ENCODE data around the gene MORN1. TPM values are rescaled to one million over a fixed set of nuclear protein-coding genes. Genes with fewer than 3 reads are reported as not detected.

Gene MORN1
- total RNA-seq, 1 experiment from 2014 or later, result 17.8 TPM

DNA sequence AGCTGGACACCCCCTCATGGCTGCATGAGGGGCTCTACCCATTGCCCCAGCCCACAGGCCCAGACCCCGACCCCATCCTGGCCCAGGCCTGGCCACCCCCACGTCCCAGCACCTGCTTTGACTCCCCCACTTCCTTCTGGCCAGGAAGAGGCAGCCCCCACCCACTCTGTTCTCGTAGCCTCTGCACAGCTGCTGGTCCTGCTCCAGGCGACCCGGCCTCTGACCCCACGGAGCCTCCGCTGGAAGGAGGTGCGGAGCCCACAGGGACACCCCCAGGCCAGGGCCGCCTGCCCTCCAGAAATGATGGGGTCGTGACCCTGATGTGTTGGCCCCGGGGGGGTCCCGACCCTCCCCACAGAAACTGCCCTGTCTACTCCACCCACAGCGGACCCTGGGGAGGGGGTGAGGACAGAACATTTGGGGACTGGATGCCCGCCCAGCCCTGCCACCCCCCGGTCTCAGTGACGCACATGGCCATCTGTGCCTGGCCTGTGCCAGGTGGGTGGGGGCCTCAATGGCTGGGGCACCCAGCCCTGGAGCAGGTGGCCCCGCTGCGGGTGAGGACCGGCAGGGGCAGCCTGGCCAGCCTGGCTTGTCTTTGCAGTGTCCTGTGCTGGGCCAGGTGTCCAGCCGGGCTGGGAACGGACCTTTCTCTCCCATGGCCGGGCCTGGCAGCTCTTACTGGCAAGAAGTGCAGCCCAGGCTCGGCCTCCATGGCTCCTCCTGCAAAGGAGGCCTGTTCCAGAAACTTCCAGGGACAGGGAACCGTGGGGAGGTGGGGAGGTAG is 78.6 kb downstream of the MORN1 start:
- DNase-seq (ENCODE audit: low read depth, low spot score), result no peak
- in situ Hi-C loops (cut with HindIII; ENCODE audit: low pct_unique_long_range_greater_than_20kb, low sequenced_read_pairs), result no loop called here

DNA sequence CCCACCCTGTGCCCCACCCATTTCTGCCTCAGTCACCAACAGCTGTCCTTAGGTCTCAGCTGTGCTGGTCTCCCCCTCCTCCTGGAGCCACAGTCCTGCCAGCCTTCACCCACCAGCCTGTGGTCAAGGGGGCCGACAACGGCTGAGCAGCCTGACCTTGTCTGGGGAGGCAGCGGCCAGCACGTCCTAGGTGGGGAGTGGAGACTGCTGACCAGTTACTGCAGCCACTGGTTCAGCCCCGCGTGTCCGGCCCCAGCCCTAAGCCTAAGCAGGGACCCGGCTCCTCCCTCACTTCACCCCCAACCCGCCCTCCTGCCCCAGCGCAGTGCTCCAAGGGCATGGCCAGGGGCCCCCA is 79.2 kb downstream of the MORN1 start:
- in situ Hi-C loops (cut with HindIII; ENCODE audit: low pct_unique_long_range_greater_than_20kb, low sequenced_read_pairs), result no loop called here
- DNase-seq (ENCODE audit: low read depth, low spot score), result no peak

DNA sequence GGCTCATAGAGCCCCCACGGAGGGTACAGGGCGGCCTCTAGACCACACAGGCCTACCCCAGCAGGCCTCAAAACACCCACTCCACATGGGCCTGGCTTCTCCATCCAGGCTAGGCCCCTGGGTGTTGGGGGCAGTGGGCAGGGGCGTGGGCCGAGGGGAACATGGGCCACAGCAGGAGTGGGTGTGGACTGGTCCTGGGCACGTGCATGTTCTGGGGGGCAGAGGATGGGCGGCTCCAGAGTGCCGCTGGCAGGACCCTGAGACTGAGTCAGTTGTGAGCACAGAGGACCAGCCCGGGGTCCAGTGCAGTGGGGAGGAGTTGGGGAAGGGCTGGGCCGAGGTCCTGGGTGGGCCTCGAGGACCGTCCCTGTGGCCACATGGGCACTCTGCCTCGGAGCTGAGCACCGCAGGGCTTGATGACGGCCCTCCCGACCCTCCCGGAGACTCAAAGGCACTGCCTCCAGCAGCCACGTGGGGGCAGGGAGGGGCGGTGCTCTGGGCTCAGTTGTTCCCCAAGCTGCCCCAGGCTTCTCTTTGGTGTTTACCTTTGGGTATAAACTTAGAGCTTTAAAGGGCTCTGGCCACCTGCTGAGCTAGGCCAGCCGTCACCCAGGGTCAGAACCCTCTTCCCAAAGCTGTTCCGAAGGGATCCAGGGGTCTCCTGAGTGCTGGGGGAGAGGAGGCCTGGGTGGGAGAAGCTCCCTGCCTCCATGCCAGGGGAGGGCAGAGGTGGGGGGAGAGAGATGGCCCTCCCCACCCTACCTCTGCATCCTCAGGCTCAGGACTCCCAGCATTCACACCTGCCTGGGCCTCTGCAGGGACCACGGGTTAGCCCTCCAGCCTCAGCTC is 79.9 kb downstream of the MORN1 start:
- in situ Hi-C loops (cut with HindIII; ENCODE audit: low pct_unique_long_range_greater_than_20kb, low sequenced_read_pairs), result no loop called here
- DNase-seq (ENCODE audit: low read depth, low spot score), result peak; percentile 34

DNA sequence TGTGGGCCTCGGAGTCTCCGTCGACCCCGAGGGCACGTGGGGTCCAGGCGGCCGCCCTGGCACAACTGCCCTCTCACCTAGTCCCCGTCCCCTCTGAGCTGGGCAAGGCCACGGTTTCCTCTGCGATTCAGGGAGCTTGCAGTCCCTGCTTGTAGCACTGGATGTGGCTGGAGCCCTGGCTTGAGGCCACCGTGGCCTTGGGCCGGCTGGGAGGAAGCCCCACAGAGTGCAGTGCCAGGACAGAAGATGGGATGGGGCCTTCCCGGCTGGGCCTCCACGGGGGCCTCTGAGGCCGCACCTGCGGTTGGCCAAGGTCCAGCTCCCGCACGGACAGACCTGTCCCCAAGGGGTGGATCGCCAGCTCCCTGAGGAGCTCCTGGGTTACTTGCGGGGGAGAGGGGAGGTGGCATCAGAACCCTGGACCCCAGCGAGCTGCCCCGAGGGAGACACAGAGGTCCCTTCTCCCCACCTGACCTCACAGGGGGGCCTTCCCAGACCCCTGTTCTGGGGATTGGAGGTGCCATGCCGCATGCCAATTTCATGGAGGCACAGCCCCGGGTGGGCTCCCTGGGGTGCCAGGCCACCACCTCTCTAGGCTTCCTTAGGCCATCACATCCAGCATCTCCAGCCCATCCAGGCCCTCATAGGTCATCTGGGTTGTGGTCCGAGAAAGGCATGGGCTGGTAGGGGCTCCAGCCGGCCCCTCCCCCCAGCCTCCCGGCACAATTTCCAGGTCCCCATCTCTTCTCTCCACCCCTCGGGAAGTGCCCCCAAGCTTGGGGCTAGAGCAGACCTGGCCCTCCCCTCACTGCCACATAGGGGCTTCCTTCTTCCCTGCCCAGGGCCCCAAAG is 80.8 kb downstream of the MORN1 start:
- DNase-seq (ENCODE audit: low read depth, low spot score), result no peak
- in situ Hi-C loops (cut with HindIII; ENCODE audit: low pct_unique_long_range_greater_than_20kb, low sequenced_read_pairs), result no loop called here

DNA sequence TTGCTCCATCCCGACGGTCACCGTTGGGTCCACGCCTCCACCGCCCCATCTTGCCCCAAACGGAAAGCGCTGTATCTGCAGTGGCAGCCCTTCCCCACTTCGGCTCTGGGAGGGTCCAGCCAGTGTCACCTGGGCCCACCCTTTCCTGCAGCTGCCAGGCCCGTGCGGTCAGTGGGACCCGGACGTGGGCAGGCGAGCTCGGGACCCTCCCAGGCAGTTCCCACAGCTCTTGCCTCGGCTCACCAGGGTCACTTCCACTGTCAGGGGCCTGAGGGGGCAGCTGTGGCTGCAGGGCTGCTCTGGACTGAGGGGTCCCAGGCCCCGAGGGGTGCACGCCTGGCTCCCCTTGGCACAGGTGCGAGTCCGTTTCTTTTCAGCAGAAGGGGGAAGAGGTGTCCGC is 82.5 kb downstream of the MORN1 start:
- DNase-seq (ENCODE audit: low read depth, low spot score), result no peak
- in situ Hi-C loops (cut with HindIII; ENCODE audit: low pct_unique_long_range_greater_than_20kb, low sequenced_read_pairs), result no loop called here

- in situ Hi-C loops (cut with HindIII; ENCODE audit: low pct_unique_long_range_greater_than_20kb, low sequenced_read_pairs), result no loop called here
- no peak for DNase-seq (ENCODE audit: low read depth, low spot score)
Observed at GRCh38 chr1:2307972-2308371, 83.4 kb downstream of the MORN1 start.

DNA sequence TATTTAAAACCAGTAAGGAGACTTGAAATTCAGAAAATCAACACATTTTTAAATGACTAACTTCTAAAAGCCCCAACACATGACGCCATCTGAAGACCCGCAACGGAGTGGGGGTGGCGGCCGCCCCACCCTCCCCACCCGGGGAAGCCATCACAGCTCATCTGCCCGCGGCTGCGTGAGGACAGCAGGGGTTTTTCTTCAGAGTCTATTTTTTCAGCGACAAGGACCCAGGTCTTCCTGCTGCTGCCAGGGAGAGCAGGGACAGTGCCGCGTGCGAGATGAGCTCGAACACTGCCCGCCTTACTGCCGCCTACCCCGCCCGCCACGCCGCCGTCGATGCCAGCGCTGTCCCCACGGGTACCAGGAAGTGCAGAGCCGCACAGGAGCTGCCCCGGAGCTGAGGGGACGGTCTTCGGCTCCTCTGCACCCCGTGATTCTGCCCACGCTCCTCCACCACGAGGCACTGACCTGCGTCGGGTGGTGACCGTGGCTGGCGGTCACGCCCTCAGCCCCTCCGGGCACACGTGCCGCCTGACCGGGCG is 84.2 kb downstream of the MORN1 start:
- in situ Hi-C loops (cut with HindIII; ENCODE audit: low pct_unique_long_range_greater_than_20kb, low sequenced_read_pairs), result no loop called here

GRCh38 chr1:2306151-2306978 is 85.0 kb downstream of the MORN1 start:
- DNase-seq (ENCODE audit: low read depth, low spot score), result no peak
- in situ Hi-C loops (cut with HindIII; ENCODE audit: low pct_unique_long_range_greater_than_20kb, low sequenced_read_pairs), result no loop called here

More for the DNA sequence above, 84.2 kb downstream of the MORN1 start:
- no peak for DNase-seq (ENCODE audit: low read depth, low spot score)

DNA sequence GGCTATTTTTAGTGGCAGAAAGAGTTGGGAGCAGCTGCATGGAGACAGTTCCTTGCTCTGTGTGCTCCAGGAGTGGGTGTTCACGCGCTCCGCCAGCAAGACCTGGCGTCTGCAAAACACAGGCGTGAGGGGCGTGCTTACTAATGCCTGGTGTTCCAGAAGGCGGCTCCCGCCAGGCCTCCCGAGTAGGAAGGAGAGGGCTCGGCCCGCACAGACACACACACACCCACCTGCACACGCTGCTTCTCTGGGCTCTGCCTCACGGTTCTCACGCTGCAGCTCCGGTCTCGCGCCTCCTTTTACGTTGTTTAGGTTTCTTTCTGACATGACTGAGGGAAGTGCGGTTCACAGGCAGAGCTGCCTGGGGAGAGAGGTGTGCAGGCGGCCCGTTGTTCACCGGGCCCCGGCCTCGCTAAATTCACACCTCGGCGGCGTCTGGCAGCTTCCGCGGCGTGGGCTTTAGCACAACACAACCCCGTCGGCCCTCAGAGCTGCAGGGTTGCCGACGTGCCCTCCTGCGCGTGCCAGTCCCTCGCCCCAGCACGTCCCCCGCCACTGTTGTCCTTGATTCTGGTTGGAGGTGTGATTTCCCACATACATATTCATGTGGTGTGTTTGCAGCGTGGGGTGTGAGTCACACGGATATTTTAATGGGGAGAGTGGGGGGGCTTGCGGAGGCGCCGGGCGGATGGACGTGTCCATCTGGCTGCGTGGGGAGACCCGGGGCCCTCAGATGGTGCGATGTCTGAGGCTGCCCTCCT is 86.3 kb downstream of the MORN1 start:
- DNase-seq (ENCODE audit: low read depth, low spot score), result no peak
- in situ Hi-C loops (cut with HindIII; ENCODE audit: low pct_unique_long_range_greater_than_20kb, low sequenced_read_pairs), result no loop called here

DNA sequence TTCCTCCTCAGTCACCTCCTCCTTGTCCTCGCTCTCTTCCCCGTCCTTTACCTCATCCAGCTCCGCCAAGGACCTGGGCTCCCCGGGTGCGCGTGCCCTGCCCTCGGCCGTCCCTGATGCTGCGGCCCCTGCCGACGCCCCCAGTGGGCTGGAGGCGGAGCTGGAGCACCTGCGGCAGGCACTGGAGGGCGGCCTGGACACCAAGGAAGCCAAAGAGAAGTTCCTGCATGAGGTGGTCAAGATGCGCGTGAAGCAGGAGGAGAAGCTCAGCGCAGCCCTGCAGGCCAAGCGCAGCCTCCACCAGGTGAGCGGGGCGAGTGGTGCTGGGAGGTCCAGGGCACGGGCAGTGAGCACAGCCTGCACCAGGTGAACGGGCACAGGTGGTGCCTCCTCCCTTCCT is 87.1 kb downstream of the MORN1 start:
- in situ Hi-C loops (cut with HindIII; ENCODE audit: low pct_unique_long_range_greater_than_20kb, low sequenced_read_pairs), result no loop called here
- DNase-seq (ENCODE audit: low read depth, low spot score), result no peak

GRCh38 chr1:2303781-2304180 is 87.6 kb downstream of the MORN1 start:
- in situ Hi-C loops (cut with HindIII; ENCODE audit: low pct_unique_long_range_greater_than_20kb, low sequenced_read_pairs), result no loop called here
- DNase-seq (ENCODE audit: low read depth, low spot score), result no peak

GRCh38 chr1:2303016-2303775 is 88.2 kb downstream of the MORN1 start:
- in situ Hi-C loops (cut with HindIII; ENCODE audit: low pct_unique_long_range_greater_than_20kb, low sequenced_read_pairs), result no loop called here
- DNase-seq (ENCODE audit: low read depth, low spot score), result no peak

DNA sequence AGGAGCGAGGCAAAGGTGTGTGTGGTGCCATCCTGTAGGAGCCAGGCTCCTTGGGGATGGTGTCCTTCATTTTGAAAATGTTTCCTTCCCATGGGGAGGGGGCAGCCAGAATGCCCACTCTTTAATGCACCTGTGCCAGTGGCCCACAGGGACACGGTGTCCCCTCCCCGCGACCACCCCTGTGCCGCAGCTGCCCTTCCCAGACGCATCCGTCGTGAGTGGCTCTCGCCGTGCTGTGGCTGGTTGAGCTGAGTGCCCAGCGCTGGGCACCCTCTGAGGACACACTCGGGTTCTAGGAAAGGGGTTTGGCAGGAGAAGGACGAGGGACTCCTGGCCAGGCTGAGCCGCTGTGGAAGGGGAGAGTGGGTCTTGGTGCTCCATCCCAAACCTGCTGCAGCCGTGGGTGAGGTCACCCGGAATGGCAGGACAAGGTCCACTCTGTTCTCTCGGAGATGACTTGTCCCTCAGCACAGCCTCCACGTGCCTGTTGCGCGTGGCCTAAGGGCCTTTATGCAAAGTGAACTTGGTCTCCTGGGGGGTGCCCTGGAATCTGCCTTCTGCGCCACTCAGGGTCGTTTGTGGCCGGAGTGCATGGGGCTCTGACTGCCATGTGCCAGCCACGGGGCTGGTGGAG is 88.9 kb downstream of the MORN1 start:
- no peak for DNase-seq (ENCODE audit: low read depth, low spot score)
- in situ Hi-C loops (cut with HindIII; ENCODE audit: low pct_unique_long_range_greater_than_20kb, low sequenced_read_pairs), result no loop called here

DNA sequence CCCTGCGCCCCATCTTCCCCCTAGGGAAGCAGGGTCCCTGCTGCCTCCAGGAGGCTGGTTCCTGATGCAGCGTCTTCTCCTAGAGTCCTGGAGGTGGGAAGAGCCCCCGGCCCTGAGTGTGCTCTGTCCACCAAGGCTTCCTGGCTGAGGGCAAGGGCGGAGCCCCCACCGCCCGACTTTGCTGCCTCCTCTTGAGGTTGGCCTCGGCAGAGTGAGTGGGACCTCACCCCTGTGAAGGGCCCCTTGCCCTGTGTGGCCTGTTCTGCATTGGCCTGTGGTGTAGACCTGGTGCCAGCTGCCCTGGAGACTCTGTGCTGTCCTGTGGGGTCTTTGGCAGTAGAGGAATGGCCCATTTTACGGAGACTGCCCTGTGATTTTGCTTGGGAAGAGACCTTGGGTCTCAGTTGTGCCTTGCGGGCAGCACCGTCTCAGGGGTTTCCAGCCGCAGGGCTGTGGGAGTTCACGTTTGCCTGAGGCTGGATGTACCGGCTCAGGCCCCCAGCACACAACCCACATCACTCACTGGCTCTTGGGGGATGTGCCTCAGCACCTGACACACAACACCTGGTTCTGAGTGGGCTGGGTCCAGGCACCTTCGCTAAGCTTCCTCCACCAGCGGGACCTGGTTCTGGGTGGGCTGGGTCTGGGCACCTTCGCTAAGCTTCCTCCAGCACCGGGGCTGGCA is 89.6 kb downstream of the MORN1 start:
- no peak for DNase-seq (ENCODE audit: low read depth, low spot score)
- in situ Hi-C loops (cut with HindIII; ENCODE audit: low pct_unique_long_range_greater_than_20kb, low sequenced_read_pairs), result no loop called here

All from SK-MEL-5 (cell line).